HG03558 (cell line): Measurements from ENCODE around the gene DLL4.
"Not testable (repeated sequence)": the region's sequence is repeated elsewhere in the genome, so short reads cannot be mapped to it uniquely, and the experiment has no call there.

Experiments used
- ATAC-seq: cut with Tn5 transposase; IDR thresholded peaks from one replicate; pipeline ENCODE4 v1.9.1; 2021; ENCODE audit warnings: moderate number of reproducible peaks; ENCODE audit not compliant: unreplicated experiment; ENCODE audit errors: extremely low read depth

DLL4 gene

GRCh38 chr15:40940296-40940801 lies 11.2 kb downstream of the DLL4 start:
- ATAC-seq, result no peak

- ATAC-seq, result no peak
Observed at GRCh38 chr15:40941068-40941527, 12.0 kb downstream of the DLL4 start.

GRCh38 chr15:40941528-40942336 lies 12.6 kb downstream of the DLL4 start:
- ATAC-seq, result no peak

GRCh38 chr15:40942337-40942854 lies 13.3 kb downstream of the DLL4 start:
- ATAC-seq, result no peak

- no peak for ATAC-seq
Observed at GRCh38 chr15:40942878-40943277, 13.7 kb downstream of the DLL4 start.

- no peak for ATAC-seq
Observed at GRCh38 chr15:40943764-40944365, 14.7 kb downstream of the DLL4 start.

- no peak for ATAC-seq
Observed at GRCh38 chr15:40944510-40945296, 15.6 kb downstream of the DLL4 start.

- ATAC-seq, result no peak
Observed at GRCh38 chr15:40948706-40949473, 19.8 kb downstream of the DLL4 start.

GRCh38 chr15:40949756-40950207 lies 20.6 kb downstream of the DLL4 start:
- ATAC-seq, result no peak

- ATAC-seq, result no peak
Observed at GRCh38 chr15:40951764-40952163, 22.6 kb downstream of the DLL4 start.

- no peak for ATAC-seq
Observed at GRCh38 chr15:40952301-40952900, 23.3 kb downstream of the DLL4 start.

- peak; percentile 83 for ATAC-seq
Observed at GRCh38 chr15:40952901-40953712, 24.0 kb downstream of the DLL4 start, which contains the start of gene CHAC1. CHAC1 (plus strand) TSS chr15:40953471; CDS start chr15:40953584, 113 bp downstream.

- no peak for ATAC-seq
Observed at GRCh38 chr15:40953713-40954074, 24.6 kb downstream of the DLL4 start.

GRCh38 chr15:40954158-40954848 lies 25.2 kb downstream of the DLL4 start:
- not testable (repeated sequence) for ATAC-seq

- no peak for ATAC-seq
Observed at GRCh38 chr15:40955141-40955903, 26.2 kb downstream of the DLL4 start.

- ATAC-seq, result no peak
Observed at GRCh38 chr15:40955930-40956540, 26.9 kb downstream of the DLL4 start.

GRCh38 chr15:40956541-40956982 lies 27.4 kb downstream of the DLL4 start:
- ATAC-seq, result no peak
